GM19455 (cell line): ENCODE measurements around the gene SPATA31A3.
"Not testable (repeated sequence)": the region's sequence is repeated elsewhere in the genome, so short reads cannot be mapped to it uniquely, and the experiment has no call there.

Experiments
- ATAC-seq: cut with Tn5 transposase; IDR thresholded peaks from one replicate; pipeline ENCODE4 v1.9.1; 2021; ENCODE audit not compliant: unreplicated experiment

SPATA31A3 gene

DNA sequence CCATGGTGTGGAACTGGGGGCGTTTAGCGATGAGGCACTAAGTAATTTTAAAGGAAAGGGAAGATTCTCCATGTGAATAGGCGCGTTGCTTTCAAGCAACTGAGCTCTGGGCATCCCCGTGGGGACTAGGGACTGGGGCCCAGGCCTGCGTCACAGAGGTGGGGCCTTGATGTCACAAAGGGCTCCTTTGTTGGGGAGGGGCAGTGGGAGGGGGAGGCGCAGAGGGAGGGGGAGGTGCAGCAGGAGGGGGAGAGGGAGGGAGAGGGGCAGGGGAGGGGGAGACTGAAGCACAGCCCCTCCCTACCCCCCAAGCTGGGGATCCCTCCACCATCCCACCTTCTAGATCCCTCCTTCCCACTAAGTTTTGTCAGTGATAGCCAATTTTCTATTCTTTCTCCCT, at the start of gene SPATA31A3:
SPATA31A3 (minus strand) TSS at position 101 of the 400 bp plus-strand sequence; CDS start at position 72, 29 bp downstream.
- not testable (repeated sequence) for ATAC-seq

DNA sequence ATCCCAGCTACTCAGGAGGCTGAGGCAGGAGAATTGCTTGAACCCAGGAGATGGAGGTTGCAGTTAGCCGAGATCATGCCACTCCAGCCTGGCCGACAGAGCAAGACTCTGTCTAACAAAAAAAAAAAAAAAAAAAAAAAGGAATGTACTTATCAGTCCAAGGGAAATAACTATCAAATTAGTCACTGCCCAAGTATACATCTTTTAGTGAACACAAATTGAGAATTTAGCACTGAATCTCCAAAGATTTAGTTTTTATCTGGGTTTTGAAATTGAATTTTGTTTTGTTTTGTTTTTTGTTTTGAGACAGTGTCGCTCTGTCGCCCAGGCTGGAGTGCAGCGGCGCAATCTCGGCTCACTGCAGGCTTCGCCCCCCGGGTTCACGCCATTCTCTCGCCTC, 39.8 kb downstream of the SPATA31A3 start:
- ATAC-seq: not testable (repeated sequence)

DNA sequence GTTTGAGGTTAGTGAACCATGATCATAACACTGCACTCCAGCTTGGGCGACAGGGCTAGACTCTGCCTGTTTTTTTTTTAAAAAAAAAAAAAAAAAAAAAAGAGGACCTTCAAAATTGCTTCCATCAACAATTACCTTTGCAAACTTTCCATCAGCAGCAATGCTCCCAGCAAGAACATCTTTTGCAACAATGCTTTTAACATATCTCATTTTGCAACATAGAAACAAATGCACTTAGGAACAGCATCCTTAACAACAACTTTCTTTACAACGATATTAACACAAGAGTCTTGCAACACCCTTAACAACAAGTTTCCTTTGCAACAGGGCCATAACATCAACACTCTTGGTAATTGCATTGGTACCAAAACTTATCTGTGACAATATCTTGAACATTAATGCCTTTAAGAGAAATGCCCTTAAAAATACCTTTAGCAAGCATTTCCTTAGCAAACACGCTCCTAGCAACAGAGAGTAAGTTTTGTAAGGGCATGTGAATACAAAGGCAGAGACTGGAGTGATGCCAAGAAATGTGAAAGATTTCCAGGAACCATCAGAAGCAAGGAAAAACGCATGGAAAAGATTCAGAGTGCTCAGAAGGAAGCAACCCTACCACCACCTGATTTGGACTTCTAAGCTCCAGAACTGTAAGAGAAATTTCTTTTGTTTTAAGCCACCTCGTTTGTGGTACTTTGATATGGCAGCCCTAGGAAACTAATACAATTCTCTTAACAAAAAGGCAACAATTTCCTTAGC, 49.8 kb downstream of the SPATA31A3 start:
- not testable (repeated sequence) for ATAC-seq

DNA sequence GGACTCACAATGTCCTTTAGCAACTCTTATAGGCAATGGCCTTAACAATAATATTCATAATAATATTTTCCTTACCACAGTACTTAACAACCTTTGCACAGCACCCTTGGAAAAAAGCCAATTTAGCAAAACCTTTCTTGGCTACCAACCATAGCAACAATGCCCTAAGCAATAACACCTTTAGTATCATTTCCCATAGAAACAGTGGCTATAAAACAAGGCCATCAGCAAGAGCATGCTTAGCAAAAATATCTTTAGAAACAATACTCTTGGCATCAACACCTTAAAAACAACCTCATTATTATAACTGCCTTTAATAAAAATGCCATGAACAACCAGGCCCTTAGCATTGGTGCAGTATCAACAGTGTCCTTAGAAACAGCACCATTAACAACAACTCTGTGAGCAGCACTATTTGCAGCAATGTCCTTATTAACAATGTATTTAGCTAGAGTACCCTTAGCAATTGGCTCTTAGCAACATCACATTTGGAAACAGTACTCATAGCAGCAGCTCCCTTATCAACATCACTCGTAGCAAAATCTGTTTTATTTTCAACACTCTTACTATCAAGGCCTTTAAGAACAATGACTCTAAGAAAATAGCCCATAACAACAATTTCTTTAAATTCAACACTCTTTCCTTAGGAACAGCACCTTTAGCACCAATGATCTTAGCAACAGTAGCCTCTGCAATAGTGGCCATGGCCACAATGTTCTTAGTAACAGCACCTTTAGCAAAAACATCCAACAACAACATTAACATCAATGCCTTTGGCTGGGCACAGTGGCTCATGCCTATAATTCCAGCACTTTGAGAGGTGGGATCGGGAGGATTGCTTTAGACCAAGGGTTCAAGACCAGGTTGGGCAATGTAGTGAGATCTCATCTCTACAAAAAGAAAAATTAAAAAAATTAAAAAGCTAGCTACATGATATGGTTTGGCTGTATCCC, 52.2 kb downstream of the SPATA31A3 start:
- ATAC-seq: not testable (repeated sequence)

DNA sequence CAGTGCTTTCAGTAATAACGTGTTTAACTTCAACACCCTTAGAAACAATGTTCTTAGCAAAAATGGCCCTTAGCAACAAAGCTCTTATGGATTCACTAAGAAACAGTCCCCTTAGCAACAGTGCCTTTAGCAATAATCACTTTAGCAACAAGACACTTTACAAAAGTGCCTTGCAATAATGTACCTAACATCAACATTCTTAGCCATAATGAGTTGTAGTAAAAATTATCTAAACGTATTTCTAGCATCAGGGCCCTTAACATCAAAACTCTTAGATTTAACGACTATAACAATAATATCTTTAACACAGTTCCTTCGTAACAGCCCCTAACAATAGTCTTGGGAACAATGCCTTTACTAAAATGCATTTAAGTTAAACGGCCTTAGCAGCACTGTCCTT, 54.0 kb downstream of the SPATA31A3 start:
- not testable (repeated sequence) for ATAC-seq

DNA sequence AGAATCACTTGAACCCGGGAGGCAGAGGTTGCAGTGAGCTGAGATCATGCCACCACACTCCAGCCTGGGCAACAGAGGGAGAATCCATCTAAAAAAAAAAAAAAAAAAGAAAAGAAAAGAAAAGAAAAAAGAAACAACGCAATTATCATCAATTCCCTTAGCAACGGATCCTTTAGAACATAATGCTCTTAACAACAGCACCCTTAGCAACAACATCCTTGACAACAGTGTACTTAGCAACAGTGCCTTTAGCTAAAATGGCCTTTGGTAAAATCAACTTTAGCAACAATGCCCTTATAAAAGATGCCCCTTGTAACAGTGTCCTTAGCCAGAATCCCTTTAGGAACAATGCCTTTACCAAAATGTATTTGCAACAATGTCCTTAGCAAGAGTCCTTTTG, 54.7 kb downstream of the SPATA31A3 start:
- ATAC-seq: not testable (repeated sequence)
